ENCODE data around the gene DYNC1LI2.
"Not testable (repeated sequence)": the region's sequence is repeated elsewhere in the genome, so short reads cannot be mapped to it uniquely, and the experiment has no call there.

The DYNC1LI2 gene

GRCh38 chr16:66691234-66691633, 60.2 kb downstream of the DYNC1LI2 start:
- Histone ChIP-seq H3K4me3 (ENCODE audit: low read length) (no peak overlapping the region), H3K4me2 (ENCODE audit: low read length) (peak overlapping the region; percentile 41), H3K4me1 (ENCODE audit: low read length) (peaks cover 19% of the 10 kb centered on the region)

DNA sequence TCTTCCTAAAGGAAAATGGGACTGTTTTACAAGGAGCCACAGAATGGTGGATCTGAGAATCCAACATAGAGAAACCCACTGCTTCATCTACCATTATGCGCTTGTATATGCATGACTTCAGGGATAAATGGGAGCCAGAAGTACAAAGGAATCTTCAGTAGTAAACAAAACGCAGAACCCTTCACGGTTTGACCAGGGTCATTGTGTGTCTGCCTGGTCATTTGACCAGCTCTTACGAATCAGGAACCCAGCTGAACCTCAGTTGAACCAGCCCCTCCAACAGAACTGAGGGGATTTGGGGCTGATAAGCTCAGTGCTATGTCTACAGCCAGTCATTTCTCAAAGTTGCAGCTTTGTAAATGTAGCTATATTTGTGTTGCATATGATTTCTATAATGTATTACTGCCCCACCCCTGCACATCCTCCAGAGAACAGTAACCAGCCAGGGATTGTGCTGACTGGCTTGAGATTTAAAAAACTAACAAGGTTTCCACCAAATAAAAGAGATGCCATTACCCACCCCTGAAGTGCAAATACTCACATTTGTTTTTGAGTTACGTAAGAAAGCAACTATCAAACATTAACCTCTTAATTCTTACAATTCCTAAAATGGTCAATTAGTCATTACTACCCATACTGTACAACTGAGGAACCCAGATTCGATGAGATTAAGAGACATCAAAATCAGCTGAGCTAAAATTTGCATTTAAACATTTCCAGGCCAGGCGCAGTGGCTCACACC, 61.1 kb downstream of the DYNC1LI2 start:
- Histone ChIP-seq H3K9me3 (ENCODE audit: insufficient read depth, low read length) (no peaks in the 10 kb centered on the region), H3K4me3 (ENCODE audit: low read length) (no peak overlapping the region), H4K20me1 (ENCODE audit: insufficient read depth, low read length) (no peaks in the 10 kb centered on the region), H3K4me1 (ENCODE audit: low read length) (peaks cover 12% of the 10 kb centered on the region), H3K27ac (ENCODE audit: low read length) (no peak overlapping the region), H3K36me3 (replicated peaks; ENCODE audit: low read depth, low read length) (no peaks in the 10 kb centered on the region), H3K9ac (ENCODE audit: low read length) (no peak overlapping the region), H3K4me2 (ENCODE audit: low read length) (no peak overlapping the region), H3K27me3 (ENCODE audit: low read depth, low read length) (0 out of 2 replicates have a peak, but pooled peaks cover 5% of the 10 kb centered on the region), H3K79me2 (ENCODE audit: low read length) (no peaks in the 10 kb centered on the region), H2AFZ (ENCODE audit: low read depth, low read length) (no peak overlapping the region)
- TF ChIP-seq, protein P1, sequence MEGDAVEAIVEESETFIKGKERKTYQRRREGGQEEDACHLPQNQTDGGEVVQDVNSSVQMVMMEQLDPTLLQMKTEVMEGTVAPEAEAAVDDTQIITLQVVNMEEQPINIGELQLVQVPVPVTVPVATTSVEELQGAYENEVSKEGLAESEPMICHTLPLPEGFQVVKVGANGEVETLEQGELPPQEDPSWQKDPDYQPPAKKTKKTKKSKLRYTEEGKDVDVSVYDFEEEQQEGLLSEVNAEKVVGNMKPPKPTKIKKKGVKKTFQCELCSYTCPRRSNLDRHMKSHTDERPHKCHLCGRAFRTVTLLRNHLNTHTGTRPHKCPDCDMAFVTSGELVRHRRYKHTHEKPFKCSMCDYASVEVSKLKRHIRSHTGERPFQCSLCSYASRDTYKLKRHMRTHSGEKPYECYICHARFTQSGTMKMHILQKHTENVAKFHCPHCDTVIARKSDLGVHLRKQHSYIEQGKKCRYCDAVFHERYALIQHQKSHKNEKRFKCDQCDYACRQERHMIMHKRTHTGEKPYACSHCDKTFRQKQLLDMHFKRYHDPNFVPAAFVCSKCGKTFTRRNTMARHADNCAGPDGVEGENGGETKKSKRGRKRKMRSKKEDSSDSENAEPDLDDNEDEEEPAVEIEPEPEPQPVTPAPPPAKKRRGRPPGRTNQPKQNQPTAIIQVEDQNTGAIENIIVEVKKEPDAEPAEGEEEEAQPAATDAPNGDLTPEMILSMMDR (IDR thresholded peaks at IDR 0.05; ENCODE audit: low read depth, low read length) = no peak
- no peak for TF ChIP-seq EZH2phosphoT487 (IDR thresholded peaks at IDR 0.05; ENCODE audit: low read depth)

More at GRCh38 chr16:66691234-66691633, 60.2 kb downstream of the DYNC1LI2 start:
- H3K79me2 ChIP-seq (ENCODE audit: low read length) = no peaks in the 10 kb centered on the region
- H4K20me1 ChIP-seq (ENCODE audit: insufficient read depth, low read length) = no peaks in the 10 kb centered on the region
- H3K27ac ChIP-seq (ENCODE audit: low read length) = no peak overlapping the region
- no peak overlapping the region for H2AFZ ChIP-seq (ENCODE audit: low read depth, low read length)
- TF ChIP-seq EZH2phosphoT487 (IDR thresholded peaks at IDR 0.05; ENCODE audit: low read depth) = no peak
- TF ChIP-seq, protein P1 (IDR thresholded peaks at IDR 0.05; ENCODE audit: low read depth, low read length) = no peak
- H3K9ac ChIP-seq (ENCODE audit: low read length) = no peak overlapping the region
- H3K36me3 ChIP-seq (replicated peaks; ENCODE audit: low read depth, low read length) = no peaks in the 10 kb centered on the region
- peaks cover 11% of the 10 kb centered on the region; the same call in 1 of the 2 replicates for H3K27me3 ChIP-seq (ENCODE audit: low read depth, low read length)
- H3K9me3 ChIP-seq (ENCODE audit: insufficient read depth, low read length) = no peaks in the 10 kb centered on the region

GRCh38 chr16:66689282-66689681, 62.1 kb downstream of the DYNC1LI2 start:
- Histone ChIP-seq H3K27ac (ENCODE audit: low read length) (no peak overlapping the region), H3K9me3 (ENCODE audit: insufficient read depth, low read length) (no peaks in the 10 kb centered on the region), H3K36me3 (replicated peaks; ENCODE audit: low read depth, low read length) (no peaks in the 10 kb centered on the region), H3K4me2 (ENCODE audit: low read length) (no peak overlapping the region), H2AFZ (ENCODE audit: low read depth, low read length) (no peak overlapping the region), H3K79me2 (ENCODE audit: low read length) (no peaks in the 10 kb centered on the region), H4K20me1 (ENCODE audit: insufficient read depth, low read length) (no peaks in the 10 kb centered on the region), H3K4me3 (ENCODE audit: low read length) (no peak overlapping the region), H3K9ac (ENCODE audit: low read length) (no peak overlapping the region), H3K4me1 (ENCODE audit: low read length) (peaks cover 12% of the 10 kb centered on the region), H3K27me3 (ENCODE audit: low read depth, low read length) (0 out of 2 replicates have a peak, but pooled peaks cover 5% of the 10 kb centered on the region)
- TF ChIP-seq, protein P1 (IDR thresholded peaks at IDR 0.05; ENCODE audit: low read depth, low read length) = no peak
- TF ChIP-seq EZH2phosphoT487 (IDR thresholded peaks at IDR 0.05; ENCODE audit: low read depth) = no peak

DNA sequence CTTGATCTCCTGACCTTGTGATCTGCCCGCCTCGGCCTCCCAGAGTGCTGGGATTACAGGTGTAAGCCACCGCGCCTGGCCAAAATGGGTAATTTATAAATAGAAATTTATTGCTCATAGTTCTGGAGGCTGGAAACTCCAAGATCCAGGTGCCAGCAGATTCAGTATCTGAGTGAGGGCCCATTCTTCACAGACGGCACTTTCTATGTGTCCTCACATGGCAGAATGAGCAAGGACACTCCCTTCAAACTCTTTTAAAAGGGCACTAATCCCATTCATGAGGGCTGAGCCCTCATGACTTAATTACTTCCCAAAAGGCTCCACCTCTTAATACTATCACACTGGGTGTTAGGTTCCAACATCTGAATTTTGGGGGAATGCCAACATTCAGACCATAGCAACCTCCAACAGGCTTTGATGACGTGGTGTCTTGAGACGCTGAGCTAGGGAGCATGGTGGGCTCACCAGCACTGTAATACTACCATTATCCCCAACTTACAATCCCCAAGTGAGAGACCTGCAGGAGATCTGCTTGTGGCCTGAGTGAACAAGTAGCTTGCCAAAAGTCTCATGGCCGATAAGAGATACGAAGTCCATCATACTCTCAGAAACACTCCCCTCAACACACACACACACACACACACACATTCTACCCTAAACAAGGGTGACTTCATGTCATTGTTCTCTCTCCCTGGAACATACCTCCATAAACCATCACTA, 63.3 kb downstream of the DYNC1LI2 start:
- no peak overlapping the region for H3K4me3 ChIP-seq (ENCODE audit: low read length)
- no peak for TF ChIP-seq EZH2phosphoT487 (IDR thresholded peaks at IDR 0.05; ENCODE audit: low read depth)
- TF ChIP-seq, protein P1 (IDR thresholded peaks at IDR 0.05; ENCODE audit: low read depth, low read length) = no peak
- H2AFZ ChIP-seq (ENCODE audit: low read depth, low read length) = no peak overlapping the region
- H3K27me3 ChIP-seq (ENCODE audit: low read depth, low read length) = 0 out of 2 replicates have a peak, but pooled peaks cover 5% of the 10 kb centered on the region
- H4K20me1 ChIP-seq (ENCODE audit: insufficient read depth, low read length) = no peaks in the 10 kb centered on the region
- peaks cover 10% of the 10 kb centered on the region for H3K4me1 ChIP-seq (ENCODE audit: low read length)
- no peaks in the 10 kb centered on the region for H3K79me2 ChIP-seq (ENCODE audit: low read length)
- no peak overlapping the region for H3K27ac ChIP-seq (ENCODE audit: low read length)
- H3K36me3 ChIP-seq (replicated peaks; ENCODE audit: low read depth, low read length) = no peaks in the 10 kb centered on the region
- H3K9me3 ChIP-seq (ENCODE audit: insufficient read depth, low read length) = no peaks in the 10 kb centered on the region
- no peak overlapping the region for H3K9ac ChIP-seq (ENCODE audit: low read length)
- no peak overlapping the region for H3K4me2 ChIP-seq (ENCODE audit: low read length)

GRCh38 chr16:66685501-66686115, 65.8 kb downstream of the DYNC1LI2 start:
- H2AFZ ChIP-seq (ENCODE audit: low read depth, low read length); H3K79me2 ChIP-seq (ENCODE audit: low read length); H3K27me3 ChIP-seq (ENCODE audit: low read depth, low read length); H3K4me2 ChIP-seq (ENCODE audit: low read length); H3K27ac ChIP-seq (ENCODE audit: low read length); H4K20me1 ChIP-seq (ENCODE audit: insufficient read depth, low read length); H3K4me3 ChIP-seq (ENCODE audit: low read length); H3K36me3 ChIP-seq (replicated peaks; ENCODE audit: low read depth, low read length); H3K9me3 ChIP-seq (ENCODE audit: insufficient read depth, low read length); H3K4me1 ChIP-seq (ENCODE audit: low read length); H3K9ac ChIP-seq (ENCODE audit: low read length): not testable (repeated sequence)
